ENCODE measurements around the gene DCAF10. TPM values are rescaled to one million over a fixed set of nuclear protein-coding genes. Genes with fewer than 3 reads are reported as not detected.
A peak's percentile ranks its signal among the peaks of the same experiment; 100 is the strongest.

DCAF10 gene
- total and polyA plus RNA-seq, 2 of the 13 experiments (the other 11 are each of a cell fraction or from before 2014, with no cell fraction given), result 9.2 to 20.3 TPM

DNA sequence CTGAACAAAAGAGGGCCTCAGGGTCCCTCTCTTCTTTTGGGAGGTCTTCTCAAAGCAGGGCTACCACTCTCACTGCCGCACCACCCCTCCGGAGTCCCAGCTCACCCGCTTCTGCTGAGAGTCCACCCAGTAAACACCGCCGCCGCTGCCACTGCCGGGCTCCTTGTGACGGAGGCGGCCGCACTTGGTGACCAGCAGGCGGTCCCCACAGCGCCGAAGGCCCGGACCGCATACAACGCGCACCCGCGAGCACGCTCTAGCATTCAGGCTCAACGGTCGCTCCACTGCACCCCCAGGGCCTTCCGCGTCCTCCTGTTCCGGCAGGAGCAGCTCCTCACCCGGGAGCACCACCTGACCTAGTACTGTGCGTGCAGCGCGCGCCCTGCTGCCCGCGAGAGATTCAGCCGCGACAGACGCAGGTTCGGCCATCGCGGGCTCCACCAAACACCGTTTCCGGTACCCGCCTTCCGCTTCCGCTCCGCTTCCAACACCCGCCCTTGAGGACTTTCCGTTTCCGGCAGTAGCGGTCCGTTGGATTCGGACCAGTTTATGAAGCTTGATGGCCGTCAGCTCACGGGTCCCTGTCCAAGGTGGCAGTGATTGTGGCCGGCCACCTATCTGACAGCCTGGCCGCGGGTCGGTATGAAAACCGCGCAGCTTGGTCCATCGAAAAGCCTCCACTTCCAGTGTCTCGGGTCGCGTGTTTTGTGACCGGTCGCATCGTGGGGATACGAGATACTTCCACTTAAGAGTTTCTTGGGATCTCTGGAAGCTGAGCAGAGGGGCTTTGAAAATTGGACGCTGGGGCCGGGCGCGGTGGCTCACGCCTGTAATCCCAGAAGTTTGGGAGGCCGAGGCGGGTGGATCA is 15.7 kb upstream of the DCAF10 start, which contains the start of gene EXOSC3 (continued):
- TF ChIP-seq ZNF18 (CRISPR knock-in tag; IDR thresholded peaks at IDR 0.05; ENCODE audit: insufficient replicate concordance) (peak; percentile 25), KLF9 (CRISPR knock-in tag; IDR thresholded peaks at IDR 0.05; ENCODE audit: low read depth) (no peak), HNRNPL (IDR thresholded peaks at IDR 0.05; ENCODE audit: low read depth, low read length) (peak; percentile 53; the same call in 1 of the 2 replicates), IRX3 (CRISPR knock-in tag; IDR thresholded peaks at IDR 0.05; ENCODE audit: borderline replicate concordance, low read depth) (no peak), KLF11 (CRISPR knock-in tag; IDR thresholded peaks at IDR 0.05) (peak; percentile 43), ZNF775 (CRISPR knock-in tag; IDR thresholded peaks at IDR 0.05; ENCODE audit: borderline replicate concordance) (no peak), ZNF772 (CRISPR knock-in tag; IDR thresholded peaks at IDR 0.05) (peak; percentile 94; the same call in 1 of the 2 replicates), ZNF572 (CRISPR knock-in tag; IDR thresholded peaks at IDR 0.05) (0 out of 2 replicates have a peak, but pooled peaks have one; percentile 26), HNRNPLL (IDR thresholded peaks at IDR 0.05; ENCODE audit: low read depth, low read length, poor library complexity, severe bottlenecking) (peak; percentile 87), SP1 (IDR thresholded peaks at IDR 0.05) (no peak), SP1 (CRISPR knock-in tag; IDR thresholded peaks at IDR 0.05) (peak; percentile 51), ZNF652 (CRISPR knock-in tag; IDR thresholded peaks at IDR 0.05; ENCODE audit: borderline replicate concordance, low read depth) (no peak), ZNF672 (CRISPR knock-in tag; IDR thresholded peaks at IDR 0.05) (no peak), TGIF2 (CRISPR knock-in tag; IDR thresholded peaks at IDR 0.05) (peak; percentile 75), SOX6 (IDR thresholded peaks at IDR 0.05) (no peak), SOX6 (CRISPR knock-in tag; IDR thresholded peaks at IDR 0.05) (peak; percentile 63), HMGXB4 (CRISPR knock-in tag; IDR thresholded peaks at IDR 0.05; ENCODE audit: borderline replicate concordance in 1 of 2, low read depth in 1 of 2) (peak; percentile 48 to 81; a peak in 3 of 4 replicates), NONO (IDR thresholded peaks at IDR 0.05) (no peak), NONO (CRISPR knock-in tag; conservative IDR thresholded peaks at IDR 0.05) (peak; percentile 76), NR2F2 (IDR thresholded peaks at IDR 0.05; ENCODE audit: borderline replicate concordance, low read depth) (no peak; the same call in 1 of the 2 replicates)
- TF ChIP-seq, protein P1, sequence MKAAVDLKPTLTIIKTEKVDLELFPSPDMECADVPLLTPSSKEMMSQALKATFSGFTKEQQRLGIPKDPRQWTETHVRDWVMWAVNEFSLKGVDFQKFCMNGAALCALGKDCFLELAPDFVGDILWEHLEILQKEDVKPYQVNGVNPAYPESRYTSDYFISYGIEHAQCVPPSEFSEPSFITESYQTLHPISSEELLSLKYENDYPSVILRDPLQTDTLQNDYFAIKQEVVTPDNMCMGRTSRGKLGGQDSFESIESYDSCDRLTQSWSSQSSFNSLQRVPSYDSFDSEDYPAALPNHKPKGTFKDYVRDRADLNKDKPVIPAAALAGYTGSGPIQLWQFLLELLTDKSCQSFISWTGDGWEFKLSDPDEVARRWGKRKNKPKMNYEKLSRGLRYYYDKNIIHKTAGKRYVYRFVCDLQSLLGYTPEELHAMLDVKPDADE (CRISPR knock-in tag; IDR thresholded peaks at IDR 0.05), result no peak
- TF ChIP-seq, protein P2, sequence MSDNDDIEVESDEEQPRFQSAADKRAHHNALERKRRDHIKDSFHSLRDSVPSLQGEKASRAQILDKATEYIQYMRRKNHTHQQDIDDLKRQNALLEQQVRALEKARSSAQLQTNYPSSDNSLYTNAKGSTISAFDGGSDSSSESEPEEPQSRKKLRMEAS (IDR thresholded peaks at IDR 0.05), result peak; percentile 88

Measured in HepG2 (cell line).